GM12878 (cell line): ENCODE results near the gene TOPORS.
A peak's percentile ranks its signal among the peaks of the same experiment; 100 is the strongest.

Experiments
- TF ChIP-seq, protein P1 (sequence below): IDR thresholded peaks from 2 replicates; pipeline ENCODE4 v1.6.1; 2012; ENCODE audit warnings: mild to moderate bottlenecking, low read depth, low read length
- TF ChIP-seq, protein P2 (sequence below): fragments of 450-650 bp; IDR thresholded peaks from 2 replicates; pipeline ENCODE4 v1.6.1; 2017; ENCODE audit warnings: low read depth, mild to moderate bottlenecking, moderate library complexity

- TF ChIP-seq, protein P1, sequence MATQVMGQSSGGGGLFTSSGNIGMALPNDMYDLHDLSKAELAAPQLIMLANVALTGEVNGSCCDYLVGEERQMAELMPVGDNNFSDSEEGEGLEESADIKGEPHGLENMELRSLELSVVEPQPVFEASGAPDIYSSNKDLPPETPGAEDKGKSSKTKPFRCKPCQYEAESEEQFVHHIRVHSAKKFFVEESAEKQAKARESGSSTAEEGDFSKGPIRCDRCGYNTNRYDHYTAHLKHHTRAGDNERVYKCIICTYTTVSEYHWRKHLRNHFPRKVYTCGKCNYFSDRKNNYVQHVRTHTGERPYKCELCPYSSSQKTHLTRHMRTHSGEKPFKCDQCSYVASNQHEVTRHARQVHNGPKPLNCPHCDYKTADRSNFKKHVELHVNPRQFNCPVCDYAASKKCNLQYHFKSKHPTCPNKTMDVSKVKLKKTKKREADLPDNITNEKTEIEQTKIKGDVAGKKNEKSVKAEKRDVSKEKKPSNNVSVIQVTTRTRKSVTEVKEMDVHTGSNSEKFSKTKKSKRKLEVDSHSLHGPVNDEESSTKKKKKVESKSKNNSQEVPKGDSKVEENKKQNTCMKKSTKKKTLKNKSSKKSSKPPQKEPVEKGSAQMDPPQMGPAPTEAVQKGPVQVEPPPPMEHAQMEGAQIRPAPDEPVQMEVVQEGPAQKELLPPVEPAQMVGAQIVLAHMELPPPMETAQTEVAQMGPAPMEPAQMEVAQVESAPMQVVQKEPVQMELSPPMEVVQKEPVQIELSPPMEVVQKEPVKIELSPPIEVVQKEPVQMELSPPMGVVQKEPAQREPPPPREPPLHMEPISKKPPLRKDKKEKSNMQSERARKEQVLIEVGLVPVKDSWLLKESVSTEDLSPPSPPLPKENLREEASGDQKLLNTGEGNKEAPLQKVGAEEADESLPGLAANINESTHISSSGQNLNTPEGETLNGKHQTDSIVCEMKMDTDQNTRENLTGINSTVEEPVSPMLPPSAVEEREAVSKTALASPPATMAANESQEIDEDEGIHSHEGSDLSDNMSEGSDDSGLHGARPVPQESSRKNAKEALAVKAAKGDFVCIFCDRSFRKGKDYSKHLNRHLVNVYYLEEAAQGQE: no peak
- TF ChIP-seq, protein P2, sequence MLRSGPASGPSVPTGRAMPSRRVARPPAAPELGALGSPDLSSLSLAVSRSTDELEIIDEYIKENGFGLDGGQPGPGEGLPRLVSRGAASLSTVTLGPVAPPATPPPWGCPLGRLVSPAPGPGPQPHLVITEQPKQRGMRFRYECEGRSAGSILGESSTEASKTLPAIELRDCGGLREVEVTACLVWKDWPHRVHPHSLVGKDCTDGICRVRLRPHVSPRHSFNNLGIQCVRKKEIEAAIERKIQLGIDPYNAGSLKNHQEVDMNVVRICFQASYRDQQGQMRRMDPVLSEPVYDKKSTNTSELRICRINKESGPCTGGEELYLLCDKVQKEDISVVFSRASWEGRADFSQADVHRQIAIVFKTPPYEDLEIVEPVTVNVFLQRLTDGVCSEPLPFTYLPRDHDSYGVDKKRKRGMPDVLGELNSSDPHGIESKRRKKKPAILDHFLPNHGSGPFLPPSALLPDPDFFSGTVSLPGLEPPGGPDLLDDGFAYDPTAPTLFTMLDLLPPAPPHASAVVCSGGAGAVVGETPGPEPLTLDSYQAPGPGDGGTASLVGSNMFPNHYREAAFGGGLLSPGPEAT: peak; percentile 69
Measured at GRCh38 chr9:32526041-32526706, 26.2 kb downstream of the TOPORS start, which contains the start of gene RIGI.
